Astrocyte (in vitro differentiated cells and primary cell): Measurements from ENCODE around the gene CRYAB.

Experiments
- CTCF ChIP-seq: IDR thresholded peaks from 2 replicates; pipeline ENCODE4 v1.5.1; 2011; ENCODE audit warnings: low read depth, mild to moderate bottlenecking, inconsistent platforms, low read length, moderate library complexity; ENCODE audit not compliant: insufficient read depth
- EZH2 ChIP-seq: IDR thresholded peaks from 2 replicates; pipeline ENCODE4 v1.6.1; 2012; ENCODE audit warnings: mild to moderate bottlenecking, low read length, inconsistent platforms; ENCODE audit not compliant: insufficient read depth

DNA sequence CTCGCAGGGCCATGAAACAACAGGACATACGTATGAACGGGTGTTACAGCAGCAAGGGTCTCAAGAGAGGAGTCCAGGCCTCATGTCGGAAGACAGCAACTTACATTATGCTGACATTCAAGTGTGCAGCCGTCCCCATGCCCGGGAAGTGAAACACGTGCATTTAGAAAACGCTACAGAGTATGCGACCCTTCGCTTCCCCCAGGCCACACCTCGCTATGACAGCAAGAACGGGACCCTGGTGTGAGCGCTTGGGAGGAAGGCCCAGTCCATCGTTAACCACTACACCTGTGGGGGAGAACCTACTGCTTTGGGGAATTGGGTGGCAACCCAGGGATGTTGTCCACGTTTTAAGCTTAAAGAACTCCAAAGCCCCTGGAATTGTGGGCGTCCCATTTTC lies 14.4 kb upstream of the CRYAB start:
- TF ChIP-seq CTCF: no peak
- TF ChIP-seq EZH2: no peak
